ENCODE results near the gene GDF15.
"Not testable (repeated sequence)": the region's sequence is repeated elsewhere in the genome, so short reads cannot be mapped to it uniquely, and the experiment has no call there.

Gene GDF15

GRCh38 chr19:18357041-18357440, 28.9 kb upstream of the GDF15 start:
- Histone ChIP-seq H3K36me3 (ENCODE audit: insufficient read depth, low read length) (no peaks in the 10 kb centered on the region), H3K27ac (no peak overlapping the region), H3K9ac (ENCODE audit: insufficient read length) (no peak overlapping the region), H3K9me3 (ENCODE audit: low read depth, low read length) (no peaks in the 10 kb centered on the region), H3K4me3 (no peak overlapping the region)
- no peak for DNase-seq (ENCODE audit: low read depth, low spot score)
- TF ChIP-seq FOXP2 (optimal IDR thresholded peaks at IDR 0.05; ENCODE audit: control extremely low read depth, extremely low read length, insufficient read depth): no peak

GRCh38 chr19:18361646-18362045, 24.3 kb upstream of the GDF15 start:
- Histone ChIP-seq H3K4me3 (no peak overlapping the region), H3K9me3 (ENCODE audit: low read depth, low read length) (no peaks in the 10 kb centered on the region), H3K36me3 (ENCODE audit: insufficient read depth, low read length) (no peaks in the 10 kb centered on the region), H3K27ac (no peak overlapping the region), H3K9ac (ENCODE audit: insufficient read length) (no peak overlapping the region)
- no peak for DNase-seq (ENCODE audit: low read depth, low spot score)
- TF ChIP-seq EZH2 (IDR thresholded peaks at IDR 0.05) (no peak), POLR2AphosphoS5 (IDR thresholded peaks at IDR 0.05; ENCODE audit: borderline replicate concordance, low read depth, low read length) (no peak), FOXP2 (optimal IDR thresholded peaks at IDR 0.05; ENCODE audit: control extremely low read depth, extremely low read length, insufficient read depth) (no peak)

- no peaks in the 10 kb centered on the region for H3K36me3 ChIP-seq (ENCODE audit: insufficient read depth, low read length)
- H3K4me3 ChIP-seq: no peak overlapping the region
- DNase-seq (ENCODE audit: low read depth, low spot score): no peak
- H3K9me3 ChIP-seq (ENCODE audit: low read depth, low read length): no peaks in the 10 kb centered on the region
- no peak overlapping the region for H3K27ac ChIP-seq
- no peak for TF ChIP-seq EZH2 (IDR thresholded peaks at IDR 0.05)
- TF ChIP-seq FOXP2 (optimal IDR thresholded peaks at IDR 0.05; ENCODE audit: control extremely low read depth, extremely low read length, insufficient read depth): no peak
- no peak for TF ChIP-seq POLR2AphosphoS5 (IDR thresholded peaks at IDR 0.05; ENCODE audit: borderline replicate concordance, low read depth, low read length)
- no peak overlapping the region for H3K9ac ChIP-seq (ENCODE audit: insufficient read length)
These were observed 22.9 kb upstream of the GDF15 start for GRCh38 chr19:18362934-18363542.

- Histone ChIP-seq H3K27ac (0 out of 2 replicates have a peak overlapping the region, but pooled peaks have one; percentile 30), H3K4me3 (no peak overlapping the region), H3K9ac (ENCODE audit: insufficient read length) (no peak overlapping the region), H3K9me3 (ENCODE audit: low read depth, low read length) (no peaks in the 10 kb centered on the region), H3K36me3 (ENCODE audit: insufficient read depth, low read length) (no peaks in the 10 kb centered on the region)
- TF ChIP-seq EZH2 (IDR thresholded peaks at IDR 0.05) (no peak), POLR2AphosphoS5 (IDR thresholded peaks at IDR 0.05; ENCODE audit: borderline replicate concordance, low read depth, low read length) (no peak), FOXP2 (optimal IDR thresholded peaks at IDR 0.05; ENCODE audit: control extremely low read depth, extremely low read length, insufficient read depth) (no peak)
- DNase-seq (ENCODE audit: low read depth, low spot score): no peak
These were observed 22.2 kb upstream of the GDF15 start for GRCh38 chr19:18363787-18364186.

GRCh38 chr19:18364277-18364825, 21.6 kb upstream of the GDF15 start:
- Histone ChIP-seq H3K9ac (ENCODE audit: insufficient read length) (peak overlapping the region; percentile 18), H3K27ac (peak overlapping the region; percentile 30; the same call in 1 of the 2 replicates), H3K4me3 (0 out of 2 replicates have a peak overlapping the region, but pooled peaks have one; percentile 2)
- DNase-seq (ENCODE audit: low read depth, low spot score); H3K9me3 ChIP-seq (ENCODE audit: low read depth, low read length); H3K36me3 ChIP-seq (ENCODE audit: insufficient read depth, low read length): not testable (repeated sequence)

- Histone ChIP-seq H3K9me3 (ENCODE audit: low read depth, low read length) (no peaks in the 10 kb centered on the region), H3K4me3 (0 out of 2 replicates have a peak overlapping the region, but pooled peaks have one; percentile 2), H3K9ac (ENCODE audit: insufficient read length) (peak overlapping the region; percentile 18), H3K36me3 (ENCODE audit: insufficient read depth, low read length) (no peaks in the 10 kb centered on the region), H3K27ac (peak overlapping the region; percentile 27; the same call in 1 of the 2 replicates)
- TF ChIP-seq POLR2AphosphoS5 (IDR thresholded peaks at IDR 0.05; ENCODE audit: borderline replicate concordance, low read depth, low read length) (no peak), EZH2 (IDR thresholded peaks at IDR 0.05) (no peak), FOXP2 (optimal IDR thresholded peaks at IDR 0.05; ENCODE audit: control extremely low read depth, extremely low read length, insufficient read depth) (no peak)
- peak; percentile 55 for DNase-seq (ENCODE audit: low read depth, low spot score)
These were observed 21.0 kb upstream of the GDF15 start for GRCh38 chr19:18364826-18365528.

- Histone ChIP-seq H3K27ac (no peak overlapping the region), H3K36me3 (ENCODE audit: insufficient read depth, low read length) (no peaks in the 10 kb centered on the region), H3K9ac (ENCODE audit: insufficient read length) (no peak overlapping the region), H3K4me3 (no peak overlapping the region), H3K9me3 (ENCODE audit: low read depth, low read length) (no peaks in the 10 kb centered on the region)
- no peak for TF ChIP-seq FOXP2 (optimal IDR thresholded peaks at IDR 0.05; ENCODE audit: control extremely low read depth, extremely low read length, insufficient read depth)
- no peak for TF ChIP-seq POLR2AphosphoS5 (IDR thresholded peaks at IDR 0.05; ENCODE audit: borderline replicate concordance, low read depth, low read length)
- no peak for TF ChIP-seq EZH2 (IDR thresholded peaks at IDR 0.05)
- DNase-seq (ENCODE audit: low read depth, low spot score): no peak
These were observed 19.9 kb upstream of the GDF15 start for GRCh38 chr19:18366021-18366435.

GRCh38 chr19:18368504-18369222, 17.3 kb upstream of the GDF15 start:
- Histone ChIP-seq H3K9ac (ENCODE audit: insufficient read length) (no peak overlapping the region), H3K4me3 (no peak overlapping the region), H3K36me3 (ENCODE audit: insufficient read depth, low read length) (no peaks in the 10 kb centered on the region), H3K9me3 (ENCODE audit: low read depth, low read length) (no peaks in the 10 kb centered on the region), H3K27ac (no peak overlapping the region)
- no peak for DNase-seq (ENCODE audit: low read depth, low spot score)
- TF ChIP-seq FOXP2 (optimal IDR thresholded peaks at IDR 0.05; ENCODE audit: control extremely low read depth, extremely low read length, insufficient read depth) (no peak), EZH2 (IDR thresholded peaks at IDR 0.05) (no peak), POLR2AphosphoS5 (IDR thresholded peaks at IDR 0.05; ENCODE audit: borderline replicate concordance, low read depth, low read length) (no peak)
